GM04503 (cell line): ENCODE measurements around the gene STYX.
"Not testable (repeated sequence)": the region's sequence is repeated elsewhere in the genome, so short reads cannot be mapped to it uniquely, and the experiment has no call there.

Source experiments
- DNase-seq: peaks from one replicate; pipeline ENCODE4 v3.0.0-alpha.2; 2012; ENCODE audit warnings: low read depth

The STYX gene

DNA sequence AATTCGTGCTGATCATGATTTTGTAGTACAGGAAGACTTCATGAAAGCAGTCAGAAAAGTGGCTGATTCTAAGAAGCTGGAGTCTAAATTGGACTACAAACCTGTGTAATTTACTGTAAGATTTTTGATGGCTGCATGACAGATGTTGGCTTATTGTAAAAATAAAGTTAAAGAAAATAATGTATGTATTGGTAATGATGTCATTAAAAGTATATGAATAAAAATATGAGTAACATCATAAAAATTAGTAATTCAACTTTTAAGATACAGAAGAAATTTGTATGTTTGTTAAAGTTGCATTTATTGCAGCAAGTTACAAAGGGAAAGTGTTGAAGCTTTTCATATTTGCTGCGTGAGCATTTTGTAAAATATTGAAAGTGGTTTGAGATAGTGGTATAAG lies 2.5 kb upstream of the STYX start:
- DNase-seq: not testable (repeated sequence)

DNA sequence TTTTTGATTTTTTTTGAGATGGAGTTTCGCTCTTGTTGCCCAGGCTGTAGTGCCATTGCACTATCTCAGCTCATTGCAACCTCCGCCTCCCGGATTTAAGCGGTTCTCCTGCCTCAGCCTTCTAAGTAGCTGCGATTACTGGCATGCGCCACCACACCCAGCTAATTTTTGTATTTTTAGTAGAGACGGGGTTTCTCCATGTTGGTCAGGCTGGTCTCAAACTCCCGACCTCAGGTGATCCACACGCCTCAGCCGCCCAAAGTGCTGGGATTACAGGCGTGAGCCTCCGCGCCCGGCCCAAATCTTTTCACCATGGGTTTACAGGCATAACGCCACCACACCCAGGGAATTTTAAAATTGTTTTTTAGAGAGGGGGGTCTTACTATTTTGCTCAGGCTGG lies 931 bp upstream of the STYX start:
- not testable (repeated sequence) for DNase-seq

DNA sequence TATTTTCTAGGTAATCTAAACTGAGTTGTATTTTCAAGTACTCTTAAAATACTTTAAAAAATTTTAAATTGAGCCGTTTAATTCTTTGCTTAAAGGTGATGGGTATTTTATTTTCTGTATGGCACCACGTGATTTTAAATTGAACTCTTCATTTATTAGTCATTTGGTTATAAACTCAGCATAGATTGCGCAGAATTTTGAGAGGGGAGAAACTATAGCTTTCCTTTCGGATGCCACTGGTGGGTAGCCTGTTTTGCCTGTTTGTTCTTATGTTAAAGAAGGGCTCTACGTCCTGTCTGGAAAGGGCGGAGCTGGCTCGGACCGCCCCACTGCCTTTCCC lies 411 bp upstream of the STYX start:
- no peak for DNase-seq

DNA sequence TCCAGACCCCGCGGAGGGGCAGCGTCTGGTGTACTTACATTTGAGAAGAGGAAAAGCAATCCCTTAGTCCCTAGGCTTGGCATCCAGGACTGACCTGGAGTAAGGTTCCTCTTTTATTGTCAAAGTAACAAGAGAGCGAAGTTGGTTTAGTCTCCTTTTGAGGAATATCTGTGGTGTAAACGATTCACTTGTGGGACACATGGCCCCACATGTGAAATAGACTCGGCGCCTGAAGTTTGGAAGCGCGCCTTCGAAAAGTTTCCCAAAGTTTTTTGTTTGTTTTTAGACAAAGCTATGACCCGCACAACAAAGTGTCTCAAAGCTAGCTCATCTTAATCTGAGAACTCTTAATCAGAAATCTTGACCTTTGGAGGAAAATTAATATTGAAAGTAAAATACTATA lies 744 bp downstream of the STYX start:
- no peak for DNase-seq

DNA sequence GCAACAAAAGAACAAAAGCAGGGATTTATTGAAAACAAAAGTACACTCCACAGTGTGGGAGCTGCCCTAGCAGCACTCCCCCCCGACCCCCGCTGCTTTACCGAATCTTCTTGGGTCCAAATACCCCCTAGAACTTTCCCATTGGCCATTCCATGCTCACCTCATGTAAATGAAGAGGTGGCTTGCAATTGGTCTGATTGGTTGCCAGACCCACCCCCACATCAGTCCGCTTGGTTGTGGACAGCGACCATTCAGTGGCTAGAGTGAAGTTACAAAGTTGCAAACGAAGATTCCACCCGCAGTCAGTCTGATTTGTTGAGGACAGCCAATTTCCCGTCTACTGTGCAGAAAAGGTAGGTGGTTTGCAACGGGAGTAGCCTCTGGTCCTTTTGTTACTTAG lies 3.9 kb downstream of the STYX start:
- DNase-seq: no peak

DNA sequence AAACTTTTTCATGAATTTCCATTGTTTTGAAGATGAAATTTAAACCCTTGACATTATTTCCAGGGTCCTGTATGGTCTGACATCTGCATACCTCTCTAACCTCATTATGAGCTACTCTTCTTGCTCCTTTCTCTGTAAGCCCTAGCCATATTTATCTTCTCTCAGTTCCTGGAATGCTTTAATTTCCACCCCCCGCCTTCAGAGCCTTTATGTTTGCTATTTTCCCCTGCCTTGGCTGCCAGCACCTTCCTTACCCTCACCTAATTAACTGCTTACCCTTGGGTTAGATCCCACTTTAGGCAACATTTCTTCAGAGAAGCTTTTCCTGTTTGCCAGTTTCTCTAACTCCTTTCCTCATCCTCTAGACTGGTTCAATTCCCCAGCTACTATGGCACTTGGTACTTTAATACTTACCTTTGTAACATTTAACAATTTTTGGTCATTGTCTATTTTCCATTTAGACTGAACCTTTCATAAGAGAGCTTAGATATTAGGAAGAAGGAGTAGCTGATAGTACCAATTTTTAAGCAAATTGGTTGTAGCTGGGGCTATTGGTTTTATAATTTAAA lies 6.0 kb downstream of the STYX start:
- no peak for DNase-seq

DNA sequence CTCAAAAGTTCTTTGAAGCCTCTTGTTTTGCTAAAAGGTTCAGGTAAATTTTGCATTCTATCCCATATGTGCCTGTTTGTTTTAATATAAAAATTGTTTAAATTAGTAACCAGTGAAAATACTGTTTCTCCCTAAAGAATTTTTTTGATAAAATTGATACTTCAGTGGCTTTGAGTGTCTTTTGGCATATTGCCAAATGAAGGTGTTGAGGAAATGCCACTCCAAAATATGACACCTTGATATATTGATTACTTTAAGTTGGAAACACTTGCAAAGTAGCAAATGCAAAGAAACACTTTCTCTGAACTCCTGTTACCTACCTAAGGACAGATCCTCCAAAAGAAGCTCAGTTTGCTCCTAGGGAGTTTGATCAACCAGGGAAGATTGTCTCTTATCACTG lies 8.4 kb downstream of the STYX start:
- DNase-seq: no peak

DNA sequence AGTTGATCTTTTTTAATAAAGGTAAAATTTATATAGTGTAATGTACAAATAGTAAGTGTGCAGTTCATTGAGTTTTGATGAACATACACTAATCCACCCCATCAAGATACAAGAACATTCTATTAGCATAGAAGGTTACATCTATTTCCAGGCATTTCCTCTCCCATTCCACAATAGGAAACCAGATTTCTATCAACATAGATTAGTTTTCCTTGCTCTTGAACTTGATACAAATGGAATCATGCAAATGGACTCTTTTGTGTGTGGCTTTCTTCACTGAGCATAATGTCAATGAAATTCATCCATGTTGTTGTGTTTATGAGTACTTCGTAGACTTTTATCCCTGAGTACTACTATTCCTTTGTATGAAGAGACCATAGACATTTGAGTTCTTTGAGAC lies 10.8 kb downstream of the STYX start:
- no peak for DNase-seq

DNA sequence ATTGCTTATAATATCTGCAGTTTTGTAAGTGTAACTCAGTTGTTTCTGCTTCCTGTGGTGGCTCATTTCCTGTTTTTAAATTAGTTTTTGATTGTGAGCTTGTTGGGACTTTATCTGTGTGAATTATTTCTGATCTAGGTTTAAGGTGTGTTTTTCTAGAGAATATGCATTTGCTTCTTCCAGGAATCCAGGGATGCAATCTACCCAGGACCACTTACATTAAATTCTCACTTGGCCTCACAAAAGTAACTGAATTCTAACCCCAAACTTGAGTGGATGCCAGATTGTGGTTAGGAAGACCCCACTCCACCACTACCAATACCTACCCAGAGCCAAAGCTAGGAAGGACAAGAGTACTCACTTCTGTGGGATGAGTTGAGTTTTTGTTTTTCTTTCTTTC lies 11.9 kb downstream of the STYX start:
- DNase-seq: no peak

DNA sequence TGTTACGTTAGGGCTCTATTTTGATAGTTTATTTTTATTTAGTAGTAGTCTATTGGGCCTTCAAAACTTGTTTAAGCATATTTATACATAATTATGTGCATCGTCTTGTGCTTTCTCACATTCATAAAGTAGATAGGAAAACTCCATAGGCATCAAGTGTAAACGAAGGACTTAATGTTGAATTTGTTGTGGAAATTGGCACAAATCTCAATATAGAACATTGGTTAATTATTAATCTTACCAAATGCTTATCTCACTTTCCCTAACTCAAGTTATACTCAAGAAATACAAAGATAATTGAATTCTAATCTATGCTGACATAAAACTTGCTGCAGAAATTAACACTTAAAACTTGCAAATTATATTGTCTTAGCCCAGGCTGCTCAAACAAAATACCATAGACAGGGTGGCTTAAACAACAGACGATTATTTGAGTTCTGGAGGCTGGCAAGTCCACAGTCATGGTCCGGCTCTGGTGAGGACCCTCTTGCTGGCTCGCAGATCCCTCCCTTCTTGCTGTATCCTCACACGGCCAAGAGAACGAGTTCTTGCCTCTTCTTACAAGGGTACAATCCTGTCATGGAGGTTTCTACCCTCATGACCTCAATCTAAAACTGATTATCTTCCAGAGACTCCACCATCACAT lies 18.8 kb downstream of the STYX start:
- DNase-seq: no peak

DNA sequence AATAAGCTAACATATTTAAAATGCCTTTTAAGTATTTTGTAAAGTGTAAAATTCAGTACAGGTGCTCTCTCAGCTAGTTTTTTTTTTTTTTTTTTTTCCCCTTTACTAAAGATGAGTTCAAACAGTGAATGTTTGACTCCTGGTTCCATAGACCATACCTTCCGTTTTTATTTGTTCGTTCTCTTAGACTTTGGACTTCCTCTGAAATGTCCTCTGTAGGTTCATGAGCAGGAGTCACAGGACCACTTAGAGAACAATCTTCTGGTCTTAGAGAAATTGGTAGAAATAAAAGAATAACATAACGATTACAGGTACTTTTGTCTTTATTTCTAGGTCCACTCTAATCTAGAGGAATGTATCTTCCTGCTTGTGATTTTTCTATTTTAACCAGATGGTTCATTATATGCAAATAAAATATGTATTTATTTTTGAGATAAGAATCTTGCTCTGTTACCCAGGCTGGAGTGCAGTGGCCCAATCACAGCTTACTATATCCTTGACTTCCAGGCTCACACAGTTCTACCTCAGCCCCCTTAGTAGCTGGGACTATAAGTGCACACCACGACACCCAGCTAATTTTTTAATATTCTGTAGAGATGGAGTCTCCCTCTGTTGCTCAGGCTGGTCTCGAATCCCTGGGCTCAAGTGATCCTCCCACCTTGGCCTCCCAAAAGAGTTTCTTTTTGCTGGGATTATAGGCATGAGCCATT lies 25.8 kb downstream of the STYX start:
- no peak for DNase-seq

DNA sequence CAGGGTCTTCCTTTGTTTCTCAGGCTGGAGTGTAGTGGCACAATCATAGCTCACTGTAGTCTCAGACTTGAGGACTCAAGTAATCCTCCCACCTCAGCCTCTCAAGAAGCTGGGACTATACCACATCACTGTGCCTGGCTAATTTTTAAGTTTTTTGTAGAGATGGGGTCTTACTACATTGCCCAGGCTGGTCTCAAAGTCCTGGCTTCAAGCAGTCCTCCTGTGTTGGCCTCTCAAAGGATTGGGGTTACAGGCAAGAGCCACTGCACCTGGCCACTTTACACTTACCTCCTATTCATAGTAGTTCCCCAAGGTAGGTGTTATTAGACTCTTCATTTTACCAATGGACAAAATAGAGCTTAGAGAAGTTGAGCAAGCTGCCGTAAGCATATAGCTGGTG lies 29.2 kb downstream of the STYX start:
- no peak for DNase-seq

DNA sequence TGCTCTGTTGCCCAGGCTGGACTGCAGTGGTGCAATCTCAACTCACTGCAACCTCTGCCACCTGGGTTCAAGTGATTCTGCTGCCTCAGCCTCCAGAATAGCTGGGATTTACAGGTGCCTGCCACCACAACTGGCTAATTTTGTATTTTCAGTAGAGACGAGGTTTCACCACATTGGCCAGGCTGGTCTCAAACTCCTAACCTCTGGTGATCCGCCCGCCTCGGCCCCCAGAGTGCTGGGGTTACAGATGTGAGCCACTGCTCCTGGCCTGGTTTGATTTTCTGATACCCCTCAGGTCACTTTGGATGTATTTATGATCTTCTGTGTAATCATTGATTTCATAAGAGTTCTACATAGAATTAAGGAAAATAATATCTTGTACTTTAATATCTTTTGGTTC lies 33.0 kb downstream of the STYX start:
- DNase-seq: not testable (repeated sequence)

DNA sequence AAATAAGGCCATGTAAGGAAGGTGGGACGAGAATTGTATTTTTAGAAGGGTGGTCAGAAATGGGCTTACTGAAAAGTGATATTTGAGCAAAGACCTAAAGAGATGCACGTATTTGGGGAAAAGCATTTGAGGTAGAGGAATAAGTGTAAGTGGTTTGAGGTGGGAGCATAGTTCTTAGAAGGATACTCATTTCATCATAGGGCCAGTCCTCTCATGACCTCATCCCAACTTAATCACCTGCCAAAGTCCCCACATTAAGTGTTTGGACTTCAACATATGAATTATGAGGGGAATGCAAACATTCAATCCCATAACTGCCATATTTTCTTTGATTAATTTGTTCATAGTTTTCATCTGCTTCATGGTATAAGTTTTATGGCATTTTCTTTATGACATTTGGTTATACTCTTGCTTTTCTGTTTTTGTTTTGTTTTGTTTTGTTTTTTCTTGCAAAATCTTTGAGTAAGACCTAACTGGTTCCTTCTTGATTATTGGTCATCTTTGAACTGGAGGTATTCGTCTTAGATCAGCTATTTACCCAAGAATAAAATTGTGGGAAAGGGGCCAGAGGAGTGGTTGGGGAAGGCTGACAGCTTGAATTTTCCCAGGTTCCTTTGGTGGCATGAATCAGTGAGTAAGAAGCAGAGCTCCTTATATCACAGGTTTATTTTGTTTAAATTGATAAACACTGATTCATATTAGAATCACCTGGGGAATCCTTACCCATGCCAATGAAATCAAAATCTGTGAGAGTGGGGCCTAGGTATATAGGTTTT lies 37.3 kb downstream of the STYX start:
- no peak for DNase-seq

DNA sequence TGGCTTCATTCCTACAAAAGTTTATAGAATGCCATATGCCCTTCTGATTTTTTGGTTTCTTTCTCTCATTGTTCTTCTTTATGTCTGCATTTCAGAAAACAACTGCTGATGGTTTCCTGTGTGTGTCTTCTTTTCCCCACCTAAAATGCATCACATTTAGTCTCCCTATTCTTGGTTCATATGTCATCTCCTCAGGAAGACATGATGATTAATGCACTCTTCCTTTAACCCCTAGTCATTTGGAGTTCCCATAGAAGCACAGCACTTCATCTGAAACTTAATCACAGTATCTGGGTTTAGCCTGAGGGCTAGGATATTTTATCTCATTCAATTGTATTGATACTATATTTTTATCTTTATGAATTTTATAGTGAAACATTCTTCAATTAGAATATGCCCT lies 39.9 kb downstream of the STYX start:
- no peak for DNase-seq

DNA sequence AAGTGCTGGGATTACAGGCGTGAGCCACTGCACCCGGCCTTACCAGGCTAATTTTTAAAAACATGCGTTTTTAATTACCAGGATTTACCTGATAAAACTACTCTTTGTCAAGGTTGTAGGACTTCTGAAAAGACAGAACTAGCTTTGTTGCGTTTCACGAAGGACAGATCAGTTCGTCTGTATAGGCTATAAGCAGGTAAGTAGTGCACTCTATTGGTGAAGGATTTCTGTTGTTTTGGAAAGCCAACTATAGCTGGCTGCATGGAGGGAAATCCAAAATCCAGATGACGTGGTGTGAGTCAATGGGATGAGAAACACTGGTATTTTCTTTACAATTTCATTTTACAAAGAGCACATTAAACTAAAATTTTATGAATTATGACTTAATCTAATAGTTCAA lies 46.9 kb downstream of the STYX start:
- DNase-seq: no peak

DNA sequence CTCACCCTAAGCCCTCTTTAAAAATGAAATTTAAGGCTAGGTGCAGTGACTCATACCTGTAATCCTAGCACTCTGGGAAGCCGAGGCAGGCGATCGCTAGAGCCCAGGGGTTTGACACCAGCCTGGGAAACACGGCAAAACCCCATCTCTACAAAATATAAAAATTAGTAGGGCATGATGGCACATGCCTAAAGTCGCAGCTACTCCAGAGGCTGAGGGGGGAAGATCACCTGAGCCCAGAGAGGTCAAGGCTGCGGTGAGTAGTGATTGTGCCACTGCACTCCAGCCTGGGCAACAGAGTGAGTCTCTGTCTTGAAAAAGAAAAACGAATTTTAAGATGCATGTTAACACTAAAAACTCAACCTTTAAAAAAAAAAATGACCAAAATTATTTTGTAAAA lies 48.7 kb downstream of the STYX start:
- DNase-seq: no peak

DNA sequence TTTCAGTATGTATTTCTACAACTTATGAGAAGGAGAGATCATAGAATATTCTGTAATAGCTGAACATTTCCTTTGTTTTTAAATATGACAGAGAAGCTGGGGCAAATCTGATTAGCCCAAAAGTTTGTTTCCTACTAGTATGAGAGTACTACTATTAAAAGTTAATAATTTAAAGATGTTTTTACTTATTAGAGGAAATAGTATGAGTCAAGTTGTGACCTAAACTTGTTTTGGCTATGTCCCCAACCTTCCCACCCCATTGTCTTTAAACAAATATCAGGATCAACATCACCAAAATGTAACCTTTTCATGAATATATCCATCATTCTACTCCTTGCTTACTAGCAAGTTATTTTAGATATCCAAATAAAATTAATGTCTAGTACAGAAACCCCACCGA lies 50.9 kb downstream of the STYX start:
- no peak for DNase-seq

DNA sequence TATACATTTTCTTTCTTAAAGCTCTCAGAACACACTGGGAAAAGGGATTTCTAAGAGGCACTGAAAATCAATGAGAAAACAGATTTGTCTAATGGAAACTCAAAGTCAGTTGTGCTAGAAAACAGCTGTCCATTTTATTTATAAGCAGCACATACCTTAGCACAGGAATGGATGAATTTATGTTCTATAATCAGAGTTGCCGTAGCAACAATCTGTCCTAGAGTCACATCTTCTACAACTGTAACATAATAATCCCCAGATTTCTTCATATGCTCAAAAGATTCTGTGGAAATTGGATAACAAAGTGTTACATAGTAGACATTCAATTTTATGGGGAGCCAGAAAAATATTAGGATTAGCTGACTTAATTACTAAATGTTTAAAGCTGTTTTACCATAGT lies 51.7 kb downstream of the STYX start:
- DNase-seq: no peak

DNA sequence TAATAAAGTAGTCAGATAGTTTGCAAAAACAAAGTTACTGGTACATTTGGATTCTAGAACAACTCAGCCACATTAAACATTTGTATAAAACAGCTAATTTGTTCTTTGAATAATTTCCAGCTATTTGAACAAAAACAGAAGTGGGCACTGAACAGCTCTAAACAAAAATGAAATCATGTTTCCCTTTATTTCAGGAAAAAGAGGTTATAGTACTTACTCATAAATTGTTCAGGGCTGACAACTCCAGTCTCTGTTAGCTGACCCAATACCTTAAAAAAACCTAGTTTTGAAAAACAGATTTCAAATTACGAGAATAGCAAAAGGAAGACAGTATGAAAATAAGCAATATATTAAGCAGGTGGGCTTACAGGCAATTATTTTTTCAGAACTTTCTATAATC lies 53.2 kb downstream of the STYX start:
- DNase-seq: no peak

DNA sequence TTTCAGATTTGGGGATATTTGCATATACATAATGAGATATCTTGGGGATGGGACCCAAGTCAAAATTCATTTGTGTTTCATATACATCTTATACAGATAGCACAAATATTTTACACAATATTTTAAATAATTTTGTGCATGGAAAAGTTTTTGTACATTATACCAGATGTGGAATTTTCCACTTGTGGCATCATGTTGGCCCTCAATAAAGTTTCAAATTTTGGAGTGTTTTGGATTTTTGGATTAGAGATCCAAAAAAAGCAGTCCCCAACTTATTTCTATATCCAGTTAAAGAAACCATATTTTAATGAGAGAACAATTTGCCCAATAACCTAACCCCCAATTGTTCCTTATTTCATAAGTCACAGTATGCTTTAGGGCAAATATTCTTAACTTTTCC lies 56.9 kb downstream of the STYX start:
- no peak for DNase-seq

DNA sequence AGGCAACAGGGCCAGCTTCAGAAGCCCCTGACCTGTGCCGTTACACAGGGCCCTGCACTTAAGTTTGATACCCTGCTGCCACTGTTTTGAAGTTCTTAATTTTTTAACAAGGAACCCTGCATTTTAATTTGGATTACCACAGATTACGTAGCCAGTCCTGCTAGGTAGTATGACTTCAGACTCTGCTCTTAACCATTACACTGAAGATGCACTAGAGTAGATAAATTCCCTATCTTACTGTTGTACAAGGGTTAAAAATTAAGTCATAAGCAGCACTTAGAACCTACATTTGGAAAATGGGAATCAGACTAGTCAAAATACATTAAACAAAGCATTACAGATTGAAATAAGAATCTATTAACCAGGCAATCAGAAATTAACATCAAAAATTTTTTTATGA lies 59.2 kb downstream of the STYX start:
- DNase-seq: no peak
